A673 (cell line): ENCODE measurements around the gene DCLK1.

Source experiments
- EZH2 ChIP-seq: fragments of 200-600 bp; sonication (generic); IDR thresholded peaks from 2 replicates; pipeline ENCODE4 v1.6.1; 2017; ENCODE audit warnings: borderline replicate concordance, low read depth, mild to moderate bottlenecking, mixed read lengths, antibody characterized with exemption, low read length; ENCODE audit not compliant: poor library complexity, severe bottlenecking
- TF ChIP-seq, protein P1 (sequence below): fragments of 300-800, 200-600 bp; sonication (generic); conservative IDR thresholded peaks from 2 replicates; pipeline ENCODE4 v1.5.1; 2017; ENCODE audit warnings: low read depth, mild to moderate bottlenecking, antibody characterized with exemption, low read length, moderate library complexity, mixed read lengths

GRCh38 chr13:35940734-35941133 lies 190.4 kb downstream of the DCLK1 start:
- TF ChIP-seq, protein P1, sequence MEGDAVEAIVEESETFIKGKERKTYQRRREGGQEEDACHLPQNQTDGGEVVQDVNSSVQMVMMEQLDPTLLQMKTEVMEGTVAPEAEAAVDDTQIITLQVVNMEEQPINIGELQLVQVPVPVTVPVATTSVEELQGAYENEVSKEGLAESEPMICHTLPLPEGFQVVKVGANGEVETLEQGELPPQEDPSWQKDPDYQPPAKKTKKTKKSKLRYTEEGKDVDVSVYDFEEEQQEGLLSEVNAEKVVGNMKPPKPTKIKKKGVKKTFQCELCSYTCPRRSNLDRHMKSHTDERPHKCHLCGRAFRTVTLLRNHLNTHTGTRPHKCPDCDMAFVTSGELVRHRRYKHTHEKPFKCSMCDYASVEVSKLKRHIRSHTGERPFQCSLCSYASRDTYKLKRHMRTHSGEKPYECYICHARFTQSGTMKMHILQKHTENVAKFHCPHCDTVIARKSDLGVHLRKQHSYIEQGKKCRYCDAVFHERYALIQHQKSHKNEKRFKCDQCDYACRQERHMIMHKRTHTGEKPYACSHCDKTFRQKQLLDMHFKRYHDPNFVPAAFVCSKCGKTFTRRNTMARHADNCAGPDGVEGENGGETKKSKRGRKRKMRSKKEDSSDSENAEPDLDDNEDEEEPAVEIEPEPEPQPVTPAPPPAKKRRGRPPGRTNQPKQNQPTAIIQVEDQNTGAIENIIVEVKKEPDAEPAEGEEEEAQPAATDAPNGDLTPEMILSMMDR = no peak
- no peak for TF ChIP-seq EZH2
